Measurements from ENCODE around the gene DOCK3.

DOCK3 gene

GRCh38 chr3:51328206-51328605 is 653.5 kb downstream of the DOCK3 start:
- no peak for DNase-seq (ENCODE audit: low spot score)
- TF ChIP-seq CTCF (IDR thresholded peaks at IDR 0.05; ENCODE audit: borderline replicate concordance, control extremely low read depth, extremely low read depth, insufficient read depth, missing control alignments): no peak
- in situ Hi-C loops (cut with MboI; ENCODE audit: low sequenced_read_pairs, unreplicated experiment): no loop called here

GRCh38 chr3:51330046-51330445 is 655.3 kb downstream of the DOCK3 start:
- no peak for DNase-seq (ENCODE audit: low spot score)
- in situ Hi-C loops (cut with MboI; ENCODE audit: low sequenced_read_pairs, unreplicated experiment): no loop called here
- no peak for TF ChIP-seq CTCF (IDR thresholded peaks at IDR 0.05; ENCODE audit: borderline replicate concordance, control extremely low read depth, extremely low read depth, insufficient read depth, missing control alignments)

GRCh38 chr3:51332156-51332555 is 657.4 kb downstream of the DOCK3 start:
- DNase-seq (ENCODE audit: low spot score): no peak
- in situ Hi-C loops (cut with MboI; ENCODE audit: low sequenced_read_pairs, unreplicated experiment): no loop called here
- TF ChIP-seq CTCF (IDR thresholded peaks at IDR 0.05; ENCODE audit: borderline replicate concordance, control extremely low read depth, extremely low read depth, insufficient read depth, missing control alignments): no peak

- DNase-seq (ENCODE audit: low spot score): no peak
- in situ Hi-C loops (cut with MboI; ENCODE audit: low sequenced_read_pairs, unreplicated experiment): no loop called here
- TF ChIP-seq CTCF (IDR thresholded peaks at IDR 0.05; ENCODE audit: borderline replicate concordance, control extremely low read depth, extremely low read depth, insufficient read depth, missing control alignments): no peak
Measured at GRCh38 chr3:51333021-51333420, 658.3 kb downstream of the DOCK3 start.

- no peak for DNase-seq (ENCODE audit: low spot score)
- in situ Hi-C loops (cut with MboI; ENCODE audit: low sequenced_read_pairs, unreplicated experiment): no loop called here
- TF ChIP-seq CTCF (IDR thresholded peaks at IDR 0.05; ENCODE audit: borderline replicate concordance, control extremely low read depth, extremely low read depth, insufficient read depth, missing control alignments): no peak
Measured at GRCh38 chr3:51336261-51336660, 661.5 kb downstream of the DOCK3 start.

GRCh38 chr3:51337666-51338065 is 662.9 kb downstream of the DOCK3 start:
- DNase-seq (ENCODE audit: low spot score): no peak
- in situ Hi-C loops (cut with MboI; ENCODE audit: low sequenced_read_pairs, unreplicated experiment): no loop called here
- no peak for TF ChIP-seq CTCF (IDR thresholded peaks at IDR 0.05; ENCODE audit: borderline replicate concordance, control extremely low read depth, extremely low read depth, insufficient read depth, missing control alignments)

- in situ Hi-C loops (cut with MboI; ENCODE audit: low sequenced_read_pairs, unreplicated experiment): no loop called here
- no peak for TF ChIP-seq CTCF (IDR thresholded peaks at IDR 0.05; ENCODE audit: borderline replicate concordance, control extremely low read depth, extremely low read depth, insufficient read depth, missing control alignments)
- no peak for DNase-seq (ENCODE audit: low spot score)
Measured at GRCh38 chr3:51338632-51339031, 663.9 kb downstream of the DOCK3 start.
